Retinal pigment epithelial cell (primary cell): Measurements from ENCODE around the gene RNF224.

Experiments used
- DNase-seq: peaks from one replicate; pipeline ENCODE4 v3.0.0-alpha.2; 2010; ENCODE audit warnings: low read depth
- H3K4me3 ChIP-seq: 2 replicates; pipeline ENCODE4 v1.5.1; 2011; ENCODE audit warnings: mild to moderate bottlenecking, low read length, control low read depth, moderate library complexity
- CTCF ChIP-seq: conservative IDR thresholded peaks from 2 replicates; pipeline ENCODE4 v1.5.1; 2011; ENCODE audit warnings: low read depth, low read length, control low read depth, inconsistent platforms

Gene RNF224

GRCh38 chr9:137225699-137226331 is 1.5 kb upstream of the RNF224 start:
- H3K4me3 ChIP-seq, result no peak overlapping the region
- no peak for DNase-seq
- no peak for TF ChIP-seq CTCF

GRCh38 chr9:137226338-137227053 is 806 bp upstream of the RNF224 start:
- no peak for DNase-seq
- no peak overlapping the region for H3K4me3 ChIP-seq
- no peak for TF ChIP-seq CTCF

- no peak for DNase-seq
- no peak for TF ChIP-seq CTCF
- H3K4me3 ChIP-seq, result no peak overlapping the region
These were observed 677 bp downstream of the RNF224 start for GRCh38 chr9:137227853-137228505.

- TF ChIP-seq CTCF, result no peak
- no peak for DNase-seq
- H3K4me3 ChIP-seq, result no peak overlapping the region
These were observed 1.2 kb downstream of the RNF224 start for GRCh38 chr9:137228506-137228967.

DNA sequence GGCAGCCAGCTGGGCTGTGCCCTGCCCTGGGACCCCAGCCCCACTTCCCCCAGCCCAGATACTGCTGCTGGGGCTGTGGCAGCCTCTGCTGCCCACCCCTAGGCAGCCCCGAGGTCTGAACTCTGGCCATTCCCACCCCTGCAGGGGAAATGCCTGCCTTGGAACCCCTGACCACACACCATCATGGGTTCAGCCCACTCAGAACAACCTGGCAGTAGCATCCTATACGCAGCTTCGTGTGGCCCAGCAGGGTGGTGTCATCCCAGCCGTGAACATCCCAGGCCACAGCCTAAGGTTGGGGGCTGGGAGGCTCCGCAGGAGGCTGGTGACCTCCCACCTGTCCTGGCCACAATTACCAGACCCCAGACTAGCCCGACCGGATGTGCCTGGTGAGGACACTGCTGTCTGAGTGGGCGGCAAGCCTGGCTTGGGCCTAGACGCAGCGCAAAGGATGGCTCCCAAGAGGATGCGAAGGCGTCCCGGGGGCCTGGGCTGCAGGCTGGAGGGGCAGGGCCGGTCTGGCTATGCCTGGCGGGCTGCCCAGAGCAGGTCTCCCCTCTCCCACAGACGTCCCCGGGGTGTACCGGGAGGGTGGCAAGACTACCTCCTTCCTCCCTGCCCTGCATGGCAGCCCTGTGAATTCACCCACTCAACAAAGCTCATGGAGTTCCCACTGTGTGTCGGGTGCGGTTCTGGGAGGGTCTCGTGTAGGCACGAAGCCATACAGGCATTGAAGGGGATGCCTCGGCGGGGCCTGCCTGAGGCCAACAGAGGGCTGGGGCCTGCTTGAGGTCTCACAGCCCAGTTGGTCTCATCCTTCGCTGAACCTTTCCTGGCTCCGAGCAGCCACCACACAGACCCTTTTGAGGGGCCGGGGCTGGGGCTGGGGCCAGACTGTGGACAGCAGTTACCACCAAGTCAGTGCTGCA is 1.9 kb downstream of the RNF224 start:
- TF ChIP-seq CTCF, result no peak
- DNase-seq, result no peak
- no peak overlapping the region for H3K4me3 ChIP-seq

DNA sequence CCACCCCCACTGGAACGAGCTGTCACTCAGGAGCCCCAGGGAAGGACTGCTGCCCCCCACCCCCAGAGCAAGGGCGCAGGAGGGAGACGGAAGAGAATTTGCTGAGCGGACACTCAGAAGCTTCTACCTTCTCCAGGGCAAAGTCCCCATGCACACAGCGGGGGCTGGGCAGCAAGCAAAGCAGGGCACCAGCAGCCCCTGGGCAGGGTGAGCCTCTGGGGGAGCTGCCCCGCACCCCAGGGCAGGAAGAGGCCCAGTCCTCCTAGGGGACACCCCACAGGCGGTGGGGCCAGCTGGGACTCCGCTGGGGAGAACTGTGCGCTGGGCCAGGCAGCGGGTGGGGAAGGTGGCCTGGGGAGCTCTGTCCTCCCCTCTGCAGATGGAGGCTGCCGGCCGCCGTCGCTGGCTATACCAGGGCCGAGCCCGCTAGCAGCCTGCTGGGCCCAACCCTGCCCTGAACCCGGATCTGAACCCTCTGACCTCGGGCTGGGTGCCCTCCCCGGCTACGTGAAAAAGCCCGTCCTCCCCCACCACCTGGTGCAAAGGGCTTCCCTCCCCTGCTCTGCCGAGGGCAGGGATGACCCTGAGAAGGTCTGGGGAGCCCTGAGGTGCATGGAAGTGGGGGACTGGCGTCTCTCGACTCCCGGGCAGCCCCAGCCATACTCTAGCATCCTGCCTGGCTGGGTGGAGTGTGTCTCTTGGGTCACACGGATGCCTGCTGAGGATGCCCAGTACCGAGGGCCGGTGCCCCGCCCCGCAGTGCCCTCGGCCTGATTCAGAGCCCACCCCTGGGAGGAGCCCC is 2.8 kb downstream of the RNF224 start:
- no peak for DNase-seq
- no peak for TF ChIP-seq CTCF
- no peak overlapping the region for H3K4me3 ChIP-seq
